Transverse colon (tissue), 4 donors: Measurements from ENCODE around the gene VTN.

ENCODE experiments used
- POLR2A ChIP-seq: fragments of 450-650 bp; IDR thresholded peaks from one replicate; pipeline ENCODE4 v1.6.1; 2016; ENCODE audit warnings: antibody characterized with exemption, mild to moderate bottlenecking, moderate library complexity
- POLR2AphosphoS5 ChIP-seq, 3 donors: sonication (generic); formaldehyde crosslinking; IDR thresholded peaks; one replicate each; pipeline ENCODE4 v1.6.1; 2016; ENCODE audit warnings: antibody characterized with exemption in 3 of 3
- TF ChIP-seq, protein P1 (sequence below), 5 experiments: fragments of 200-600 bp in 3 of 5; fragments of 450-650 bp in 2 of 5; sonication (generic) in 3 of 5; IDR thresholded peaks; 1 replicate in 2 of 5; 2 replicates in 3 of 5; pipeline ENCODE4 v1.5.1; 2016 to 2017; ENCODE audit warnings: antibody characterized with exemption in 5 of 5, inconsistent platforms in 3 of 5, mild to moderate bottlenecking in 2 of 5, moderate library complexity in 1 of 5

- no peak for TF ChIP-seq POLR2A
- TF ChIP-seq POLR2AphosphoS5 (IDR thresholded peaks at IDR 0.05): no peak
- TF ChIP-seq, protein P1, sequence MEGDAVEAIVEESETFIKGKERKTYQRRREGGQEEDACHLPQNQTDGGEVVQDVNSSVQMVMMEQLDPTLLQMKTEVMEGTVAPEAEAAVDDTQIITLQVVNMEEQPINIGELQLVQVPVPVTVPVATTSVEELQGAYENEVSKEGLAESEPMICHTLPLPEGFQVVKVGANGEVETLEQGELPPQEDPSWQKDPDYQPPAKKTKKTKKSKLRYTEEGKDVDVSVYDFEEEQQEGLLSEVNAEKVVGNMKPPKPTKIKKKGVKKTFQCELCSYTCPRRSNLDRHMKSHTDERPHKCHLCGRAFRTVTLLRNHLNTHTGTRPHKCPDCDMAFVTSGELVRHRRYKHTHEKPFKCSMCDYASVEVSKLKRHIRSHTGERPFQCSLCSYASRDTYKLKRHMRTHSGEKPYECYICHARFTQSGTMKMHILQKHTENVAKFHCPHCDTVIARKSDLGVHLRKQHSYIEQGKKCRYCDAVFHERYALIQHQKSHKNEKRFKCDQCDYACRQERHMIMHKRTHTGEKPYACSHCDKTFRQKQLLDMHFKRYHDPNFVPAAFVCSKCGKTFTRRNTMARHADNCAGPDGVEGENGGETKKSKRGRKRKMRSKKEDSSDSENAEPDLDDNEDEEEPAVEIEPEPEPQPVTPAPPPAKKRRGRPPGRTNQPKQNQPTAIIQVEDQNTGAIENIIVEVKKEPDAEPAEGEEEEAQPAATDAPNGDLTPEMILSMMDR (IDR thresholded peaks at IDR 0.05): no peak
These were observed 43.0 kb downstream of the VTN start for GRCh38 chr17:28327031-28327607.
